H1 (cell line): Measurements from ENCODE around the gene CPNE4. TPM values are rescaled to one million over a fixed set of nuclear protein-coding genes. Genes with fewer than 3 reads are reported as not detected.

Experiments
- TEAD4 ChIP-seq: IDR thresholded peaks from 2 replicates; pipeline ENCODE4 v1.6.1; 2012; ENCODE audit warnings: low read depth, low read length, inconsistent platforms, mixed read lengths
- polyA plus RNA-seq, 7 experiments: library from polyadenylated mRNA; depleted of rRNA in 3 of 7; stranded (reverse) in 5 of 7; unstranded in 2 of 7; fragments of >200 nt in 5 of 7; fragments of 200-250 nt in 2 of 7; gene quantifications; 1 replicate in 5 of 7; 2 replicates in 1 of 7; 4 replicates in 1 of 7; pipeline versions ENCODE4 v1.2.1 to v1.2.3, GENCODE V29; 2011 to 2013; ENCODE audit warnings: missing spikeins in 2 of 7, mixed read lengths in 2 of 7
- total RNA-seq: library from RNA; stranded (reverse); fragmentation: NEBNext Ultra II Directional; extraction: Animal tissue kit (Norgen Biotek cat#: 25700); gene quantifications from 2 replicates; pipeline ENCODE4 v1.2.1, GENCODE V29; 2021

CPNE4 gene
- total and polyA plus RNA-seq, 2 of the 8 experiments (the other 6 are each of a cell fraction or from before 2014, with no cell fraction given) = 0.82 to 3.8 TPM

- TF ChIP-seq TEAD4 = no peak
Measured at GRCh38 chr3:131491775-131492174, 543.0 kb downstream of the CPNE4 start (continued).
